ENCODE measurements around the gene DCUN1D3. TPM values are rescaled to one million over a fixed set of nuclear protein-coding genes. Genes with fewer than 3 reads are reported as not detected.
"Not testable (repeated sequence)": the region's sequence is repeated elsewhere in the genome, so short reads cannot be mapped to it uniquely, and the experiment has no call there.

The DCUN1D3 gene
- total RNA-seq, 1 donor from 2014 or later = 10.4 TPM

- H3K36me3 ChIP-seq (ENCODE audit: control insufficient read depth in 3 of 3, insufficient read depth in 3 of 3, low read length in 3 of 3) = no peaks in the 10 kb centered on the region
- H3K4me3 ChIP-seq (ENCODE audit: low read length in 3 of 3) = no peak overlapping the region
- no peaks in the 10 kb centered on the region for H3K27me3 ChIP-seq (ENCODE audit: control insufficient read depth in 3 of 3, insufficient read depth in 3 of 3, low read length in 3 of 3)
- H3K4me1 ChIP-seq (ENCODE audit: control insufficient read depth in 3 of 3, insufficient read depth in 3 of 3, low read length in 3 of 3) = no peaks in the 10 kb centered on the region
- H3K9me3 ChIP-seq (ENCODE audit: control insufficient read depth in 3 of 3, low read length in 3 of 3) = no peaks in the 10 kb centered on the region
- H3K9ac ChIP-seq (ENCODE audit: low read depth in 1 of 3, low read length in 3 of 3) = no peak overlapping the region
- H3K27ac ChIP-seq (ENCODE audit: low read depth, low read length) = no peak overlapping the region
Observed at GRCh38 chr16:20939611-20940010, 39.5 kb upstream of the DCUN1D3 start.

- Histone ChIP-seq H3K36me3 (ENCODE audit: control insufficient read depth in 3 of 3, insufficient read depth in 3 of 3, low read length in 3 of 3) (no peaks in the 10 kb centered on the region), H3K9ac (ENCODE audit: low read depth in 1 of 3, low read length in 3 of 3) (no peak overlapping the region), H3K27ac (ENCODE audit: low read depth, low read length) (no peak overlapping the region), H3K4me1 (ENCODE audit: control insufficient read depth in 3 of 3, insufficient read depth in 3 of 3, low read length in 3 of 3) (no peaks in the 10 kb centered on the region), H3K4me3 (ENCODE audit: low read length in 3 of 3) (no peak overlapping the region), H3K9me3 (ENCODE audit: control insufficient read depth in 3 of 3, low read length in 3 of 3) (no peaks in the 10 kb centered on the region), H3K27me3 (ENCODE audit: control insufficient read depth in 3 of 3, insufficient read depth in 3 of 3, low read length in 3 of 3) (no peaks in the 10 kb centered on the region)
Observed at GRCh38 chr16:20938426-20938825, 38.3 kb upstream of the DCUN1D3 start.

- no peak overlapping the region for H3K27ac ChIP-seq (ENCODE audit: low read depth, low read length)
- H3K36me3 ChIP-seq (ENCODE audit: control insufficient read depth in 3 of 3, insufficient read depth in 3 of 3, low read length in 3 of 3) = no peaks in the 10 kb centered on the region
- H3K27me3 ChIP-seq (ENCODE audit: control insufficient read depth in 3 of 3, insufficient read depth in 3 of 3, low read length in 3 of 3) = no peaks in the 10 kb centered on the region
- no peak overlapping the region for H3K9ac ChIP-seq (ENCODE audit: low read depth in 1 of 3, low read length in 3 of 3)
- no peaks in the 10 kb centered on the region for H3K4me1 ChIP-seq (ENCODE audit: control insufficient read depth in 3 of 3, insufficient read depth in 3 of 3, low read length in 3 of 3)
- H3K4me3 ChIP-seq (ENCODE audit: low read length in 3 of 3) = no peak overlapping the region
- H3K9me3 ChIP-seq (ENCODE audit: control insufficient read depth in 3 of 3, low read length in 3 of 3) = no peaks in the 10 kb centered on the region
Observed at GRCh38 chr16:20937736-20938135, 37.6 kb upstream of the DCUN1D3 start.

GRCh38 chr16:20933589-20933988 lies 33.4 kb upstream of the DCUN1D3 start:
- H3K36me3 ChIP-seq (ENCODE audit: control insufficient read depth in 3 of 3, insufficient read depth in 3 of 3, low read length in 3 of 3) = no peaks in the 10 kb centered on the region
- peaks cover 0 to 3% (median 2%) of the 10 kb centered on the region in 3 donors for H3K4me1 ChIP-seq (ENCODE audit: control insufficient read depth in 3 of 3, insufficient read depth in 3 of 3, low read length in 3 of 3)
- H3K4me3 ChIP-seq (ENCODE audit: low read length in 3 of 3) = no peak overlapping the region
- H3K27ac ChIP-seq (ENCODE audit: low read depth, low read length) = no peak overlapping the region
- no peaks in the 10 kb centered on the region for H3K9me3 ChIP-seq (ENCODE audit: control insufficient read depth in 3 of 3, low read length in 3 of 3)
- no peak overlapping the region for H3K9ac ChIP-seq (ENCODE audit: low read depth in 1 of 3, low read length in 3 of 3)
- H3K27me3 ChIP-seq (ENCODE audit: control insufficient read depth in 3 of 3, insufficient read depth in 3 of 3, low read length in 3 of 3) = no peaks in the 10 kb centered on the region

- Histone ChIP-seq H3K9ac (ENCODE audit: low read depth in 1 of 3, low read length in 3 of 3) (no peak overlapping the region), H3K27ac (ENCODE audit: low read depth, low read length) (no peak overlapping the region), H3K4me3 (ENCODE audit: low read length in 3 of 3) (no peak overlapping the region), H3K9me3 (ENCODE audit: control insufficient read depth in 3 of 3, low read length in 3 of 3) (no peaks in the 10 kb centered on the region), H3K36me3 (ENCODE audit: control insufficient read depth in 3 of 3, insufficient read depth in 3 of 3, low read length in 3 of 3) (no peaks in the 10 kb centered on the region), H3K4me1 (ENCODE audit: control insufficient read depth in 3 of 3, insufficient read depth in 3 of 3, low read length in 3 of 3) (peaks cover 0 to 3% (median 2%) of the 10 kb centered on the region in 3 donors), H3K27me3 (ENCODE audit: control insufficient read depth in 3 of 3, insufficient read depth in 3 of 3, low read length in 3 of 3) (no peaks in the 10 kb centered on the region)
Observed at GRCh38 chr16:20931066-20931600, 31.0 kb upstream of the DCUN1D3 start.

- Histone ChIP-seq H3K4me1 (ENCODE audit: control insufficient read depth in 3 of 3, insufficient read depth in 3 of 3, low read length in 3 of 3) (peaks cover 0 to 3% (median 2%) of the 10 kb centered on the region in 3 donors), H3K27me3 (ENCODE audit: control insufficient read depth in 3 of 3, insufficient read depth in 3 of 3, low read length in 3 of 3) (no peaks in the 10 kb centered on the region), H3K27ac (ENCODE audit: low read depth, low read length) (no peak overlapping the region), H3K36me3 (ENCODE audit: control insufficient read depth in 3 of 3, insufficient read depth in 3 of 3, low read length in 3 of 3) (no peaks in the 10 kb centered on the region), H3K4me3 (ENCODE audit: low read length in 3 of 3) (no peak overlapping the region), H3K9ac (ENCODE audit: low read depth in 1 of 3, low read length in 3 of 3) (no peak overlapping the region), H3K9me3 (ENCODE audit: control insufficient read depth in 3 of 3, low read length in 3 of 3) (no peaks in the 10 kb centered on the region)
Observed at GRCh38 chr16:20930365-20930690, 30.2 kb upstream of the DCUN1D3 start.

GRCh38 chr16:20929676-20930364 lies 29.7 kb upstream of the DCUN1D3 start:
- H3K4me1 ChIP-seq (ENCODE audit: control insufficient read depth in 3 of 3, insufficient read depth in 3 of 3, low read length in 3 of 3); H3K27ac ChIP-seq (ENCODE audit: low read depth, low read length); H3K36me3 ChIP-seq (ENCODE audit: control insufficient read depth in 3 of 3, insufficient read depth in 3 of 3, low read length in 3 of 3): not testable (repeated sequence)

GRCh38 chr16:20928774-20929411 lies 28.7 kb upstream of the DCUN1D3 start:
- no peaks in the 10 kb centered on the region for H3K9me3 ChIP-seq (ENCODE audit: control insufficient read depth in 3 of 3, low read length in 3 of 3)
- H3K4me3 ChIP-seq (ENCODE audit: low read length in 3 of 3) = no peak overlapping the region
- H3K27me3 ChIP-seq (ENCODE audit: control insufficient read depth in 3 of 3, insufficient read depth in 3 of 3, low read length in 3 of 3) = no peaks in the 10 kb centered on the region
- no peak overlapping the region for H3K27ac ChIP-seq (ENCODE audit: low read depth, low read length)
- H3K9ac ChIP-seq (ENCODE audit: low read depth in 1 of 3, low read length in 3 of 3) = no peak overlapping the region
- H3K4me1 ChIP-seq (ENCODE audit: control insufficient read depth in 3 of 3, insufficient read depth in 3 of 3, low read length in 3 of 3) = peaks cover 0 to 3% (median 2%) of the 10 kb centered on the region in 3 donors
- H3K36me3 ChIP-seq (ENCODE audit: control insufficient read depth in 3 of 3, insufficient read depth in 3 of 3, low read length in 3 of 3) = peaks cover 0 to 3% (median 0%) of the 10 kb centered on the region in 3 donors

More at GRCh38 chr16:20929676-20930364, 29.7 kb upstream of the DCUN1D3 start:
- not testable (repeated sequence) for H3K9me3 ChIP-seq (ENCODE audit: control insufficient read depth in 3 of 3, low read length in 3 of 3); H3K9ac ChIP-seq (ENCODE audit: low read depth in 1 of 3, low read length in 3 of 3); H3K4me3 ChIP-seq (ENCODE audit: low read length in 3 of 3); H3K27me3 ChIP-seq (ENCODE audit: control insufficient read depth in 3 of 3, insufficient read depth in 3 of 3, low read length in 3 of 3)

- Histone ChIP-seq H3K9ac (ENCODE audit: low read depth in 1 of 3, low read length in 3 of 3) (no peak overlapping the region), H3K4me1 (ENCODE audit: control insufficient read depth in 3 of 3, insufficient read depth in 3 of 3, low read length in 3 of 3) (peaks cover 0 to 3% (median 2%) of the 10 kb centered on the region in 3 donors)
Observed at GRCh38 chr16:20925751-20926150, 25.6 kb upstream of the DCUN1D3 start.

GRCh38 chr16:20923876-20924275 lies 23.7 kb upstream of the DCUN1D3 start:
- Histone ChIP-seq H3K9ac (ENCODE audit: low read depth in 1 of 3, low read length in 3 of 3) (no peak overlapping the region), H3K9me3 (ENCODE audit: control insufficient read depth in 3 of 3, low read length in 3 of 3) (no peaks in the 10 kb centered on the region)

More at GRCh38 chr16:20925751-20926150, 25.6 kb upstream of the DCUN1D3 start:
- Histone ChIP-seq H3K27me3 (ENCODE audit: control insufficient read depth in 3 of 3, insufficient read depth in 3 of 3, low read length in 3 of 3) (no peaks in the 10 kb centered on the region), H3K9me3 (ENCODE audit: control insufficient read depth in 3 of 3, low read length in 3 of 3) (no peaks in the 10 kb centered on the region), H3K4me3 (ENCODE audit: low read length in 3 of 3) (no peak overlapping the region), H3K36me3 (ENCODE audit: control insufficient read depth in 3 of 3, insufficient read depth in 3 of 3, low read length in 3 of 3) (peaks cover 0 to 3% (median 3%) of the 10 kb centered on the region in 3 donors), H3K27ac (ENCODE audit: low read depth, low read length) (no peak overlapping the region)

More at GRCh38 chr16:20923876-20924275, 23.7 kb upstream of the DCUN1D3 start:
- Histone ChIP-seq H3K4me1 (ENCODE audit: control insufficient read depth in 3 of 3, insufficient read depth in 3 of 3, low read length in 3 of 3) (peaks cover under 1 to 4% (median 3%) of the 10 kb centered on the region in 3 donors), H3K27me3 (ENCODE audit: control insufficient read depth in 3 of 3, insufficient read depth in 3 of 3, low read length in 3 of 3) (no peaks in the 10 kb centered on the region), H3K27ac (ENCODE audit: low read depth, low read length) (no peak overlapping the region), H3K4me3 (ENCODE audit: low read length in 3 of 3) (no peak overlapping the region), H3K36me3 (ENCODE audit: control insufficient read depth in 3 of 3, insufficient read depth in 3 of 3, low read length in 3 of 3) (peaks cover 0 to 7% (median 6%) of the 10 kb centered on the region in 3 donors)
